ENCODE measurements around the gene GFOD1.

- TF ChIP-seq CTCF (IDR thresholded peaks at IDR 0.05; ENCODE audit: low read depth, low read length, missing input control) (no peak), YY1 (IDR thresholded peaks at IDR 0.05) (no peak), REST (IDR thresholded peaks at IDR 0.05) (no peak), JUND (IDR thresholded peaks at IDR 0.05) (no peak), RXRA (IDR thresholded peaks at IDR 0.05) (no peak), GABPA (IDR thresholded peaks at IDR 0.05 in 1 of 2, conservative IDR thresholded peaks at IDR 0.05 in 1 of 2) (no peak), EGR1 (IDR thresholded peaks at IDR 0.05; ENCODE audit: low read depth in 2 of 2) (no peak), TAF1 (conservative IDR thresholded peaks at IDR 0.05) (no peak), MAX (IDR thresholded peaks at IDR 0.05) (no peak)
These were observed 118.7 kb downstream of the GFOD1 start for GRCh38 chr6:13368731-13369115.
